MM.1S (cell line): ENCODE results near the gene HNRNPLL.
"Not testable (repeated sequence)": the region's sequence is repeated elsewhere in the genome, so short reads cannot be mapped to it uniquely, and the experiment has no call there.

Experiments used
- EZH2 ChIP-seq: fragments of 300-600 bp; sonication (generic); optimal IDR thresholded peaks from 2 replicates; pipeline ENCODE3; 2017; ENCODE audit warnings: low read depth, mild to moderate bottlenecking, antibody characterized with exemption, low read length, mixed read lengths
- EZH2phosphoT487 ChIP-seq: fragments of 300-600 bp; sonication (generic); IDR thresholded peaks from 2 replicates; pipeline ENCODE4 v1.6.1; 2018; ENCODE audit warnings: antibody characterized with exemption, low read length
- TF ChIP-seq, protein P1 (sequence below): fragments of 300-600 bp; sonication (generic); IDR thresholded peaks from 2 replicates; pipeline ENCODE4 v1.5.1; 2016; ENCODE audit warnings: antibody characterized with exemption, low read length, mixed read lengths

DNA sequence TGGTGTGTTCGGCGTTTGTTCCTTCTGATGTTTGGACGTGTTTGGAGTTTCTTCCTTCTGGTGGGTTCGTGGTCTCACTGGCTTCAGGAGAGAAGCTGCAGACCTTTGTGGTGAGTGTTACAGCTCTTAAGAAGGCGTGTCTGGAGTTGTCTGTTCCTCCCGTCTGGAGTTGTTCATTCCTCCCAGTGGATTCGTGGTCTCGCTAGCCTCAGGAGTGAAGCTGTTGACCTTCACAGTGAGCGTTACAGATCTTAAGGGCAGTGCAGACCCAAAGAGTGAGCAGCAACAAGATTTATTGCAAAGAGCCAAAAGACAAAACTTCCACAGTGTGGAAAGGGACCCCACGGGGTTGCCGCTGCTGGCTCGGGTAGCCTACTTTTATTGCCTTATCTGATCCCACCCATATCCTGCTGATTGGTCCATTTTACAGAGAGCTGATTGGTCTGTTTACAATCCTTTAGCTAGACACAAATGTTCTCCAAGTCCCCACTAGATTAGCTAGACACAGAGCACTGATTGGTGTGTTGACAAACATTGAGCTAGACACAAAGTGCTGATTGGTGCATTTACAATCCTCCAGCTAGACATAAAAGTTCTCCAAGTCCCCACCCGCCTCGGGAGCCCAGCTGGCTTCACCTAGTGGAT is 39.8 kb upstream of the HNRNPLL start:
- TF ChIP-seq, protein P1, sequence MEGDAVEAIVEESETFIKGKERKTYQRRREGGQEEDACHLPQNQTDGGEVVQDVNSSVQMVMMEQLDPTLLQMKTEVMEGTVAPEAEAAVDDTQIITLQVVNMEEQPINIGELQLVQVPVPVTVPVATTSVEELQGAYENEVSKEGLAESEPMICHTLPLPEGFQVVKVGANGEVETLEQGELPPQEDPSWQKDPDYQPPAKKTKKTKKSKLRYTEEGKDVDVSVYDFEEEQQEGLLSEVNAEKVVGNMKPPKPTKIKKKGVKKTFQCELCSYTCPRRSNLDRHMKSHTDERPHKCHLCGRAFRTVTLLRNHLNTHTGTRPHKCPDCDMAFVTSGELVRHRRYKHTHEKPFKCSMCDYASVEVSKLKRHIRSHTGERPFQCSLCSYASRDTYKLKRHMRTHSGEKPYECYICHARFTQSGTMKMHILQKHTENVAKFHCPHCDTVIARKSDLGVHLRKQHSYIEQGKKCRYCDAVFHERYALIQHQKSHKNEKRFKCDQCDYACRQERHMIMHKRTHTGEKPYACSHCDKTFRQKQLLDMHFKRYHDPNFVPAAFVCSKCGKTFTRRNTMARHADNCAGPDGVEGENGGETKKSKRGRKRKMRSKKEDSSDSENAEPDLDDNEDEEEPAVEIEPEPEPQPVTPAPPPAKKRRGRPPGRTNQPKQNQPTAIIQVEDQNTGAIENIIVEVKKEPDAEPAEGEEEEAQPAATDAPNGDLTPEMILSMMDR, result not testable (repeated sequence)
- not testable (repeated sequence) for TF ChIP-seq EZH2, EZH2phosphoT487
